NT2/D1 (cell line): Measurements from ENCODE around the gene DPEP2.

ENCODE experiments used
- SUZ12 ChIP-seq: IDR thresholded peaks from 2 replicates; pipeline ENCODE4 v1.6.1; 2011; ENCODE audit not compliant: insufficient read length, insufficient read depth; ENCODE audit errors: extremely low read depth
- ZNF274 ChIP-seq: IDR thresholded peaks from 2 replicates; pipeline ENCODE4 v1.6.1; 2011; ENCODE audit warnings: mild to moderate bottlenecking, low read depth, low read length

DNA sequence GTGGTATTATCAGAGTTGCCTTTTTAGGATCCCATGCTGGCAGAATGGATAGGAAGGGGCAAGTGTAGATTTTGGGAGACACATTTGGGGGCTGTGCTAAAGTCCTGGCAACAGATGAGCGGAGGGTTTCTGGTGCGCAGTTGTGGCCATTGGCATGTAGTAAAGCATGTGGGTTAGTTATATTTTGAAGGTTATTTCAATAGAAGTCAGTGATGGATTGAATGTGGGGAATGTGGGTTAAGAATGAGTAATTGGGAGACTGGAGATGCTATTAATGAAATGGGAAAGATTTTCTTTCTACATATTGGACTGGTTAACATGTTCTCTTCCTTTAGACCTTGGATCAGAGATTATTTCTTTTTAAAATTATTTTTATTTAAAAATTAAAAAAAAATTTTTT, 33.8 kb upstream of the DPEP2 start:
- TF ChIP-seq ZNF274 = no peak
- TF ChIP-seq SUZ12 = no peak
